Measurements from ENCODE around the gene ARHGDIA. TPM values are rescaled to one million over a fixed set of nuclear protein-coding genes. Genes with fewer than 3 reads are reported as not detected.

Gene ARHGDIA
- total RNA-seq, 6 experiments from 2014 or later, result 92.4 to 162 (median 137) TPM

DNA sequence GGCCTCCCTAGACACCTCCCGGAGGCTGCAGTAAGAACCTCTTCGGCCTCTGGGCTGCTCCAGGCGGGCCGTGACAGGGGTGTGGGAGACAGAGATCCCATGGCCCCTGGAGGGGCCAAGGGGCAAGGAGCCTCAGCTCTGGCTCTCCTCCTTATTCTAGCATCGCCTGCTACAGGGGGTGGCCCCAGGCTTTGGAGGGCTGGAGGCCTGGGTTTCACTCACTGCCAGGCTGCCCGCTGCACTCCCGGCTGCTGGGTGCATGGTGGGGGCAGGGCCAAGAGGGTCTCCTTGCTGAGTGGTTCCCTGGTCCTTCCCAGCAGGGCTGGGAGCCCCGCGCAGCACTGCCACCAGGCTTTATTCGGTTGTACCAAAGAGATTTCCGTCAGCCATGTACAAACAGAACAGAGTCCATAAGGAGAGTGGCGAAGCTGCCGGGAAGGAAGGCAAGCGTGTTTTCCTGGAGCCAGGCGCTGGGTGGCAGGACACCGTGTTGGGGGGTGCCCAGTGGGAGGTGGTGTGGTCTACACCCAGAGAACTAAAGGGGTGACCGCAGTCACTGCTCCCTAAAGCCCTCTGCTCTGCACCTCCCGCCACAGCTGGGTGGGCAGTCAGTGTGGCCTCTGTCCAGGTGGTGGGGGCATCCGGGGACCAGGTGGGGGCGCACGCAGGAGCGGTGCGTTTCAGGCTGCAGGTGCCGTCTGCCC lies 32.9 kb upstream of the ARHGDIA start:
- ATAC-seq (no peak), DNase-seq (no peak)
- WGBS (ENCODE audit: insufficient coverage, low coverage, low lambda C conversion rate, missing lambda C conversion rate), result 72% methylated on average over 7 of the region's 24 CpGs
- Histone ChIP-seq H3K9me3 (no peaks in the 10 kb centered on the region), H3K27me3 (no peaks in the 10 kb centered on the region), H3K36me3 (peaks cover 0 to 52% (median 21%) of the 10 kb centered on the region in 4 donors), H3K4me1 (peaks cover 0 to 31% (median 5%) of the 10 kb centered on the region in 4 donors), H3K4me3 (no peak overlapping the region), H3K27ac (no peak overlapping the region)
- no peak for TF ChIP-seq CTCF (IDR thresholded peaks at IDR 0.05)
- no peak for TF ChIP-seq POLR2A (IDR thresholded peaks at IDR 0.05)
- intact Hi-C loops (cut with DNase I), result no loop called here

GRCh38 chr17:81903415-81903831 lies 32.3 kb upstream of the ARHGDIA start:
- intact Hi-C loops (cut with DNase I), result no loop called here
- DNase-seq, result no peak

DNA sequence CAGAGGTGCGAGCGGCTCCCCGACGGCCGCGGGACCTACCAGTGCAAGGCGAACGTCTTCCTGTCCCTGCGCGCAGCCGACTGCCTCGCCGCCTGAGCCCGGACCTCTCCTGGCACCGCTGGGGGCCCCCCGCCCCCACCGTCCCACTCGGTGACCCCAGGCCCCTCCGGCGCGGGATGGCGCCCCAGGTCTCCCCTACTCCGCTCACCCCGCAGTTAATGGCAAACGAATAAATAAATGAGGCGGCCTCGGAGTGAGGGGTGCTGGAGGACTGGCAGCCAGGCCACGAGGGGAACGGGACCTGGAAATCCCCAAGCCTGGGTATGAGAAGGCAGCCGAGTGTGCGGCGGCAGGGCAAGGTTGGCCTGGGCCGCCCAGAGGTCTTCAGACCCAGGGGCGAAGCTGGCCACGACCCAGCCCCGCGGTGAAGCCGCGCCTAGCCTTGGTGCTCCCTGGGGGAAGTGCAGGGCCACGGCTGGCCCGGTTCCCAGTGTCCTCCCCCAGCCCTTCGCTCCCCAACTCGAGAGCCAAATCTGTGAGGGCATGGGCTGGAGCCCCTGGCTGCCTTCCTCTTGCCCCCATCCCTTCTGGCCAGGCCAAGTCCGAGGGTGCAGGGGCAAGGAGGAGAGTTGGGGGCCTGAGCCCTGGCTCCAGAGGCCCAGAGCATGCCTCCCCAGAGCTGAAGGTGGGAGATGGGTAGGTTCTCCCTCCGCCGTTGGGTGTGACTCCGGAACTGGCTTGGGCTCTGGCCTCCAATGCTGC lies 31.7 kb upstream of the ARHGDIA start:
- peak in 2 of 3 donors; percentile 44 to 57 for DNase-seq

More at GRCh38 chr17:81903415-81903831, 32.3 kb upstream of the ARHGDIA start:
- peak in 2 of 4 donors; percentile 4 to 5 for ATAC-seq
- Histone ChIP-seq H3K27ac (no peak overlapping the region), H3K4me3 (no peak overlapping the region), H3K36me3 (peaks cover 0 to 49% (median 18%) of the 10 kb centered on the region in 4 donors), H3K27me3 (no peaks in the 10 kb centered on the region), H3K4me1 (peaks cover 0 to 29% (median 5%) of the 10 kb centered on the region in 4 donors), H3K9me3 (no peaks in the 10 kb centered on the region)
- WGBS (ENCODE audit: insufficient coverage, low coverage, low lambda C conversion rate, missing lambda C conversion rate), result no CpG with 5 or more reads among the region's 10 CpGs
- TF ChIP-seq POLR2A (IDR thresholded peaks at IDR 0.05) (no peak), CTCF (IDR thresholded peaks at IDR 0.05) (no peak)

More for the DNA sequence above, 31.7 kb upstream of the ARHGDIA start:
- intact Hi-C loops (cut with DNase I), result no loop called here
- TF ChIP-seq CTCF (IDR thresholded peaks at IDR 0.05), result no peak
- TF ChIP-seq POLR2A (IDR thresholded peaks at IDR 0.05), result no peak
- no peak overlapping the region for H3K27ac ChIP-seq
- no peaks in the 10 kb centered on the region for H3K9me3 ChIP-seq
- H3K4me1 ChIP-seq, result peaks cover 0 to 25% (median 5%) of the 10 kb centered on the region in 4 donors
- no peaks in the 10 kb centered on the region for H3K27me3 ChIP-seq
- WGBS (ENCODE audit: insufficient coverage, low coverage, low lambda C conversion rate, missing lambda C conversion rate), result 8% methylated on average over 19 of the region's 47 CpGs
- peak overlapping the region in 1 of 3 donors; percentile 24 for H3K4me3 ChIP-seq
- H3K36me3 ChIP-seq, result peaks cover 0 to 49% (median 15%) of the 10 kb centered on the region in 4 donors
- peak; percentile 25 to 49 (median 40) for ATAC-seq
